Measurements from ENCODE around the gene ASTN2. TPM values are rescaled to one million over a fixed set of nuclear protein-coding genes. Genes with fewer than 3 reads are reported as not detected.

Gene ASTN2
- total RNA-seq, 1 donor from 2014 or later, result 2.3 TPM

DNA sequence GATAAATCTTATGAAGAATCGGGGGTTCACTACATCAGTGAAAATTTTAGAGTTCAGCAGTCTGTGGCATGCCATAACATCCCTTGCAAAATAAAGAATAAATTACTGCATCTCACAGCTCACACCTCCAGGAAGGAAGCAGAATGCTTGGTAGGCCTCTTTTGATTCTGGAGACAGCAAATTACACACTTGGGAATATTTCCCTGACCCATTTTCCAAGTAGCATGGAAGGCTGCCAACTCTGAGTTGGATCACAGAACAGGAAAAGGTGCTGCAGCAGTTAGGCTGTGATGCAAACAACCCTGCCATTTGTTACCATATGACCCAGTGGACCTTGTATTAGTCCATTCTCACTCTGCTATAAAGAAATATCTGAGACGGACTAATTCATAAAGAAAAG lies 293.5 kb downstream of the ASTN2 start:
- no peak for DNase-seq (ENCODE audit: low spot score in 2 of 2)
- H3K4me1 ChIP-seq, result no peaks in the 10 kb centered on the region
- TF ChIP-seq, protein P1, sequence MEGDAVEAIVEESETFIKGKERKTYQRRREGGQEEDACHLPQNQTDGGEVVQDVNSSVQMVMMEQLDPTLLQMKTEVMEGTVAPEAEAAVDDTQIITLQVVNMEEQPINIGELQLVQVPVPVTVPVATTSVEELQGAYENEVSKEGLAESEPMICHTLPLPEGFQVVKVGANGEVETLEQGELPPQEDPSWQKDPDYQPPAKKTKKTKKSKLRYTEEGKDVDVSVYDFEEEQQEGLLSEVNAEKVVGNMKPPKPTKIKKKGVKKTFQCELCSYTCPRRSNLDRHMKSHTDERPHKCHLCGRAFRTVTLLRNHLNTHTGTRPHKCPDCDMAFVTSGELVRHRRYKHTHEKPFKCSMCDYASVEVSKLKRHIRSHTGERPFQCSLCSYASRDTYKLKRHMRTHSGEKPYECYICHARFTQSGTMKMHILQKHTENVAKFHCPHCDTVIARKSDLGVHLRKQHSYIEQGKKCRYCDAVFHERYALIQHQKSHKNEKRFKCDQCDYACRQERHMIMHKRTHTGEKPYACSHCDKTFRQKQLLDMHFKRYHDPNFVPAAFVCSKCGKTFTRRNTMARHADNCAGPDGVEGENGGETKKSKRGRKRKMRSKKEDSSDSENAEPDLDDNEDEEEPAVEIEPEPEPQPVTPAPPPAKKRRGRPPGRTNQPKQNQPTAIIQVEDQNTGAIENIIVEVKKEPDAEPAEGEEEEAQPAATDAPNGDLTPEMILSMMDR (IDR thresholded peaks at IDR 0.05), result no peak
- H3K4me3 ChIP-seq, result no peak overlapping the region
- no peaks in the 10 kb centered on the region for H3K9me3 ChIP-seq
- no peaks in the 10 kb centered on the region for H3K27me3 ChIP-seq
- no peaks in the 10 kb centered on the region for H3K36me3 ChIP-seq
- no peak overlapping the region for H3K27ac ChIP-seq
- intact Hi-C loops (cut with DNase I), result no loop called here

DNA sequence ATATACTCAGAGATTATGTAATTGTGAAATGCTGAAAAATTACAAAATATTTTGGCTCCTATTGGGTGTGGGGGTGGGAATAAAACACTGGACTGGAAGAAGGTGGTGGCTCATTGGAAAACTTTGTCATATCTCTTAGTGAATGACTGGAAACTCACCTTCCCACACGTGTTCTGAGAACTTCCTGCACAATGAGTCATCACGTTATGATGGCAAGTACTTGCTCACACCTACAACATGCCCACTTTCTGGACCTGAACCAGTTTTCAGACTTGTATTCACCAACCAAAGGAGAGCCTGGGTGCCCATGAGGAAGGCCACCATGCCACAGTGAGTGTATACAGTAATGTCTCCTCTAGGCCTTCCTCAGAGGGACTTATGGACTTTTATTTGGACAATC lies 294.8 kb downstream of the ASTN2 start:
- TF ChIP-seq, protein P1 (IDR thresholded peaks at IDR 0.05), result no peak
- intact Hi-C loops (cut with DNase I), result no loop called here
- DNase-seq (ENCODE audit: low spot score in 2 of 2), result no peak
- Histone ChIP-seq H3K4me1 (no peaks in the 10 kb centered on the region), H3K4me3 (no peak overlapping the region), H3K27me3 (no peaks in the 10 kb centered on the region), H3K27ac (no peak overlapping the region), H3K9me3 (no peaks in the 10 kb centered on the region), H3K36me3 (no peaks in the 10 kb centered on the region)

DNA sequence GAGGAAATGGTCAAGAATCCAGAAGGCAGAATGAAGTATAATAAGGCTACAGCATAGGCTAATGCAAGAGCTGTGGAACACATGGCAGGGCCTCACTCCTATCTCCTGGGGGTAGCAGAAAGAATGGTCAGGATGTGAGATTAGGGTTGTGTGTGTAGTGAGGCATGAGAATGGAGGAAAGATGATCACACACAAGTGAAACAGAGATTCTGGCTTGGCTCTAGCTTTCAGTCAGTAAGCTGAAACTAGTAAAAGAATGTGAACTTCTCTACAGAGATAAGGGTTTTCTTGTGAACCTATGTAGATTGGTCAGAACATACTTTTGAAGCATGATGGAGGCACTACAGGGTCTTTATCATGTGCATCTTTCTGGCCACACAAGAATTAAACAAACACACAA lies 298.8 kb downstream of the ASTN2 start:
- TF ChIP-seq, protein P1 (IDR thresholded peaks at IDR 0.05), result no peak
- Histone ChIP-seq H3K27me3 (no peaks in the 10 kb centered on the region), H3K36me3 (no peaks in the 10 kb centered on the region), H3K9me3 (no peaks in the 10 kb centered on the region), H3K4me3 (no peak overlapping the region), H3K27ac (no peak overlapping the region), H3K4me1 (no peaks in the 10 kb centered on the region)
- intact Hi-C loops (cut with DNase I), result no loop called here
- DNase-seq (ENCODE audit: low spot score in 2 of 2), result no peak

DNA sequence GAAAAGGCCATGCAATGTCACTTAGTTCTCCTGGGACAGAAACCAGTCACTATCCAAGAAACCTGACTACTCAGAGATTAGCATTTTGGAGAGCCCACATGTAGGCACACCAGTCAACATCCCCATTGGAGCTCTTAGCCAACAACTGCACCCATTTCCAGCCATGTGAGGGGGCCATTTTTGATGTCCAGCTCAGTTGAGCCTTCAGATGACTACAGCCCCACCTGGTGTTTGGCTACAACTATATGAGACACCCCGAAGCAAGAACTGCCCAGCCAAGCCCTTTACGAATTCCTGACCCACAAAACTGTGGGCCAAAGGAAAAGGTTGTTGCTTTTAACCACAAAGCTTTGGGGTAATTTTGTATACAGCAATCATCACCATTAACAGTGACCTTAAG lies 300.1 kb downstream of the ASTN2 start:
- no peaks in the 10 kb centered on the region for H3K27me3 ChIP-seq
- TF ChIP-seq, protein P1 (IDR thresholded peaks at IDR 0.05), result no peak
- H3K36me3 ChIP-seq, result no peaks in the 10 kb centered on the region
- H3K27ac ChIP-seq, result no peak overlapping the region
- no peaks in the 10 kb centered on the region for H3K9me3 ChIP-seq
- H3K4me1 ChIP-seq, result no peaks in the 10 kb centered on the region
- no peak for DNase-seq (ENCODE audit: low spot score in 2 of 2)
- H3K4me3 ChIP-seq, result no peak overlapping the region
- intact Hi-C loops (cut with DNase I), result no loop called here

DNA sequence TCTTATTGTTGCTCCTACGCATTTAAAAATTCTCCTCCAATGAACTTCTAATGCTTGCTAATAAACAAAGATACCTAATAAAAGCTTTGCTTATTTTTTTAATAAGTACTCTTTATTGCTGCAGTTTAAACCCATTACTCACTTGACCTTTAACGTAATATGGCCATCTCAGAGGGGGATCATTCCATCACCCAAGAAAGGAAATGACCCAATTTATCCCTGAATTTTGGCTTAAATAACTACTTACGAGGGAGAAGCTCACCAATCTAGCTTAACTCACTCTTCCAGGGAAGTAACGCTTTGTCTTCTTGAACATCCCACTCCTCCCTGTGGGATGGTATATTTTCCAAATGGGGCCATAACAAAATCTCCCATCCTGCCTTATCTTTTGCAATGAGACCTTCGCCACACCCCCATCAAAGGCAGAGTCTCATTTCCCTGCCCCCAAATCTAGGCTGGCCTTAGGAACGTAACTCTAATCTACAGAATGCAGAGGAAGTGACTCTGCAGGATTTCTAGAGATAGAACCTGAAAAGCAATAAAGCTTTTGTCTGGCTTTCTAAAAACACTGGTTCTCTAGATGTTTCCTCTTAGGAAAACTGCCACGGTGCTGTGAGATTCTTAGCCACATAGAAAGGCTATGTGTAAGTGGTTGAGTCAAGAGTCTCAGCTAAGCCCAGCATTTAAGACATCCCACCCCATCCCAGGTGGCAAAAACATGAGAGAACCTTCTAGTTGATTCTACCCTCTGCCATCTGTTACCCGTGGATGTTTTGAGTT lies 310.0 kb downstream of the ASTN2 start:
- DNase-seq (ENCODE audit: low spot score in 2 of 2), result no peak
- no peaks in the 10 kb centered on the region for H3K9me3 ChIP-seq
- no peaks in the 10 kb centered on the region for H3K36me3 ChIP-seq
- TF ChIP-seq, protein P1 (IDR thresholded peaks at IDR 0.05), result no peak
- intact Hi-C loops (cut with DNase I), result no loop called here
- H3K27me3 ChIP-seq, result no peaks in the 10 kb centered on the region
- no peak overlapping the region for H3K27ac ChIP-seq
- H3K4me3 ChIP-seq, result no peak overlapping the region
- H3K4me1 ChIP-seq, result no peaks in the 10 kb centered on the region

Measured in ascending aorta (tissue), 2 donors.